Activated CD8-positive, alpha-beta memory T cell treated with anti-CD3 and anti-CD28 coated beads, Interleukin-2, amount 50 U/mL, for 24 hours (primary cell): ENCODE results near the gene PRKCE.

Source experiments
- DNase-seq: peaks from one replicate; pipeline ENCODE4 v3.0.0-alpha.2; 2020; ENCODE audit errors: extremely low read depth

Gene PRKCE

DNA sequence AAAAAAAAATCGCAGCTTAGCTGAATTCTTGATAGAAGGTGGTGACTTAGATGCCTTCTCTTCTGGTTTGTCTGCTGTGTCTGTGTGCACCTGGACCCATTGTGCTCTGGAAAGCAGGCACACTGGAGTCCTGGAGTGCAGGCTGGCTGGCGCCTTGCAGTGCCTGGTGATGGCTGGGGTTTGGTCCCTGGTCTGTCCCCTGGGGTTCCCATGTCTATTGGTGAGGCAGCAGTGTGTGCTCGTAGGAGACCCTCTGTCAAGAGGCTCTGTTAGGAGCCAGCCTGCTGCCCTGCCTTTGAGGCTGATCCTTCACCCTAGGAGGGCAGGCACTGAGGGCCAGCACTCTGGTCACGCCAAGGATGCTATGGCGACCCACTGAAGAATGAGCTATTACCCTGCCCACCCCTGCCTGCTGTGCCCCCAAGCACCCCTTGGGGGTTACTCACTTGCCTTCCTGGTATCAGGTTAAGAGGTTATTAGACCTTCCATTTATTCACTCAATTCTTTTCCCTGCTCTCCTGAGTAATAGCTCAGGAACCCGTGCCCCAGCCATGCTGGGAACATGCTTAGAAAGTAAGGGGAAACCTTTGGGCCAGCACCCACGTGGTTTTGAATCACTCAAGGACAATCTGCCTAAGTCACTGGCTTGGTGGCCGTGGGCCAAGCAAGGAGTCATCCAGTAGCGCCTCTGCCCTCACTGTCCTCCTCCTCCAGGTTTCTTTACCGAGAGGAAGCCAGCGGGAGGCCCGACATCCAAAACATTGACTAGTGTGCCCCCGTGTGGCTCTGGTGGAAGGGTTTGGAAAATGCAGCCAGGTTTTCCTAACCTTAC, 284.5 kb downstream of the PRKCE start:
- peak; percentile 5 for DNase-seq

- no peak for DNase-seq
Observed at GRCh38 chr2:45936623-45936979, 285.1 kb downstream of the PRKCE start.

DNA sequence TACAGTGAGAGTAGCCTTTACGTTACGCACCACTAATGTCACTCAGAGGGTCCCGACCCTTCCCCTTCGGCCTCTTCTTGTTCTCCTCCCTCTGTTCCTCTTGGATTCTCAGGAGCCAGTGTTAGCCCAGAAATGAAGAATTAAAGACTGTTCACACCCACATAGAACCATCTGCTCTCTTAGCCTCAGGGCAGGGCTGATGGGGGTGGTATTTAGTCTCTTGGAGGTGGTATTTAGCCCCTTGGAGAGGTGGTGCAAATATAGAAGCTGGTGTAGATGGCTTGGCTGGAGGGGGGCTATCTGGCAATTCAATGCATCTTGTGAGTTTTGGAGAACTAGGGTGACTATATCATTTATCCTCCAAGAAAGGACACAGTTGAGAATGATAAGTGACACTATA, 286.5 kb downstream of the PRKCE start:
- no peak for DNase-seq

DNA sequence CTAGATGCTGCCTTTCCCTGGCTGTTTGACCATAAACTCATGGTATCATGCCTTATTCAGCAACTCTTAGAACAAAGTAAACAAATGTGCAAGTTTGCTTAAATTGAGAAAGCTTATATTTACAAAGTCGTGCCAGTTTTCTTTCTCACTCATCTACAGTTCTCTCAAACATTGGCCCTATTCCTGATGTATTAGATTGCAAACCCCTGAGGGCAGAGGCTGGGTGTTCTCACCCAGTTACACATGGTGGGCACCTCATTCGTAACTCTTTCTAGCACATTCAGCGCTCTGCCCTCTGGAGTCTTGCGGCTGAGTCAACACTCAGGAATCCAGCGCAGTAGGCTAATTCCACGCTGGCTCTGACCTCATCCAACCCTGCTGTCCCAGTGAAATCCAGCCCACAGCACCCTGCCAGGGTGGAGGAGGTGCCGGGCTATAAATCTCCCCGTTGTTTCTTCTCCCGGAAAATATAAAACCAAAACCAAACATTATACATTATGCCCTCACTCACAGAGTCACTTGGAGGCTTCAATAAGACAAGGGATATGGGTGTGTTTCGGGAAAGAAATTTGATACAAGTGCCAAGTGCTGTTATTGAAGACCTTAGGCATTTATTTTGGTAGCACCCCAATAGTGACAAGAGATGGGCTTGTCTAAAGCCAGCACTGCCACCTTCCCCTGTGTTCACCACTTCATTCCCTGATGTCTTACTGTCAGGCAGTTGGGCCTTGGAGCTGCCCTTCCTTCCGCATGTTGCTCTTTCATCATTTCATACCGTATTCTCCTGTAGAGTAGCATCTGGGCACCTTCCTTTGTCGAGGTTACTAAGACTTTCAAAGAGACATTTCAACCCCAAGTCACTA, 287.4 kb downstream of the PRKCE start:
- no peak for DNase-seq

- no peak for DNase-seq
Observed at GRCh38 chr2:45941531-45942236, 290.2 kb downstream of the PRKCE start.

DNA sequence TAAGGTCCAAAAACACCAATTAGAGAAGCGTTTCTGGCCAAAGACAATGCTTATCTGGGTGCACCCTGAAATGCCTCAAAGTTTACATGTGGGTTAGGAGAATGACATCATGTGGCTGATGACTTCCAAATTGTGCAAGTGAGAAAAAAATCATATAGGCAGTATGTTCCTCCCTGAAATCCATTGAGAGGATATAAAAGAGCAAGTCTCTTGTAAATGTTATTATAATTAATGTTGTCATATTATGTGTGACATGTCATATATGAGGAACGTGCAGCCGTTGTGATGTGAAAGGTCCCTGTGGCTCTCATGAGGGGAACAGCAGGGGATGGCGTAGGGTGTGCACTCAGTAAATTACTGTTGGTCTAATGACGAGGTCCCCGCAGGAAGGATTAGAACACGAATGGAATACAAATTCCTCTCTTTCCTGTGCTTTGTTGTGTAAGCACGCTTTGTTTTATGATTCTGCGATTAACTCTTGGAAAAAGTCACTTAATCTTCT, 290.8 kb downstream of the PRKCE start:
- DNase-seq: no peak

DNA sequence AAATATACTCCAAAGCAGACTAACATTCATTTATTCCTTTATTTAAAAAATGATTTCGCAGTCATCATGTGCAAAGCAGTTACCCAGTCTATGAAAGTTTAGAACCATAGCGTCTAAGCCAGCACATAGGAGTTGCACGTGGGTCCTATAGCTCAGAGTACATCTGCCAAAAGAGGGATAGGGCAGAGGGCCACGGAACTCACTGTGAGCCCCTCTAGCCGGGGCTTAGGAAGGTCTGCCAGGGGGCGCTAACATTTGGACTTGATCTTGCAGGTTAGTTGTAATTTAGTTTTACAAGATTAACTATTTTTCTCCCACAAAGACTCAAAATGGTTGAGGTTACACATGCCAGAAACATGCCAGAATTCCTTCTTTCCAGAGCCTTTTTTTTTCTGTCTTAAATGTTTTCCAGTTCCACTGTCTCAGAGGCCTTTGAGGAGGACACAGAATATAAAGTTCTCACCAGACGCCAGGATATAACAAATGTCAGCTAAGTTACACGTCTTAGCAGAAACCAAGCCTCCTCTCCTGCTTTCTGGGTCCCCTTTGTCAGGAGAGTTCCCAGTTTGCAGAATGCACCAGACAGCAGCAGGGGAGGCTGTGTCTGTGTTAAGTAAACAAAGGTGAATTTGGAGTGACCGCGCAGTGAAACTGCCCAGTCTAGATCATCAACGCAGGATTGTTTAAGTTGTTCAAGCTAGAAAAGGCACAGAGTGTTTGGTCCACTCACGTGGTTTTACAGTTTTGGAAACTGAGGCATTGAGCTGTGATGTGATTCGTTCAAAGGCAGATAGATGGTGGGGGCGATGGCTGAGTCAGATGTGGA, 292.0 kb downstream of the PRKCE start:
- DNase-seq: no peak

- DNase-seq: no peak
Observed at GRCh38 chr2:45944074-45944473, 292.6 kb downstream of the PRKCE start.

DNA sequence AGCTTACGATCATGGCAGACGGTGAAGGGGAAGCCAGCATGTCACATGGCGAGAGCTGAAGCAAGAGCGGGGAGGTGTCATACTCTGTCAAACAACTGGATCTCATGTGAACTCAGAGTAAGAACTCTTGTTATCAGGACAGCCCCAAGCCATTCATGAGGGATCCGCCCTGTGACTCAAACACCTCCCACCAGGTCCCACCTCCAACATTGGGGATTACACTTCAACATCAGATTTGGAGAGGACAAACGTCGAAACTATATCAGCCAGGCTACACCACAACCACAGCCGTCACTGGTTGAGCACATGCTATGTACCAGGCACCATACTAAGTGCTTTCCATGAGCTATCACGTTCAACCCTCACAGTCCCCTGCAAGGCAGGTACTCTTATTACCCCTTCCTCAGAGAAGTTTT, 293.8 kb downstream of the PRKCE start:
- DNase-seq: no peak

- no peak for DNase-seq
Observed at GRCh38 chr2:45946023-45946422, 294.5 kb downstream of the PRKCE start.

DNA sequence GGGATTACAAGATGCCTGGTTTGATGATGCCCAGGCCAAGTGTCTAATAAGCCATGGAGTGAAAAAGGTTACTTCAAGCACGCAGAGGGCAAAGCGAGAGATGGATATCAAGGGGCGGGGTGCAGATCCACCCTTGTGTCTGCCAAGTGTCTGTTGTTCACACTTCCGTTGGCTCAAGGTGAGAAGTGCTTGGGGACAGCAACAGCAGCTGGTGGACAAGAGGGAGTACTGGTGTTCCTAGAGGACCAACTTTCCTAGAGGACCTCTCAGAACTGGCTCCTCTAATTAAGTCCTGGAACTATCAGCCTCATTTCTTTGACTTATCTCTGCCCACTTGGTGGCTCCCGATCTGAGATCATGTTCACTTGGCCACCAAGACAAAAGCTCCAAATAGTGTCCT, 299.1 kb downstream of the PRKCE start:
- DNase-seq: no peak

- DNase-seq: no peak
Observed at GRCh38 chr2:45951025-45951727, 299.7 kb downstream of the PRKCE start.

GRCh38 chr2:45952591-45952990, 301.1 kb downstream of the PRKCE start:
- no peak for DNase-seq

DNA sequence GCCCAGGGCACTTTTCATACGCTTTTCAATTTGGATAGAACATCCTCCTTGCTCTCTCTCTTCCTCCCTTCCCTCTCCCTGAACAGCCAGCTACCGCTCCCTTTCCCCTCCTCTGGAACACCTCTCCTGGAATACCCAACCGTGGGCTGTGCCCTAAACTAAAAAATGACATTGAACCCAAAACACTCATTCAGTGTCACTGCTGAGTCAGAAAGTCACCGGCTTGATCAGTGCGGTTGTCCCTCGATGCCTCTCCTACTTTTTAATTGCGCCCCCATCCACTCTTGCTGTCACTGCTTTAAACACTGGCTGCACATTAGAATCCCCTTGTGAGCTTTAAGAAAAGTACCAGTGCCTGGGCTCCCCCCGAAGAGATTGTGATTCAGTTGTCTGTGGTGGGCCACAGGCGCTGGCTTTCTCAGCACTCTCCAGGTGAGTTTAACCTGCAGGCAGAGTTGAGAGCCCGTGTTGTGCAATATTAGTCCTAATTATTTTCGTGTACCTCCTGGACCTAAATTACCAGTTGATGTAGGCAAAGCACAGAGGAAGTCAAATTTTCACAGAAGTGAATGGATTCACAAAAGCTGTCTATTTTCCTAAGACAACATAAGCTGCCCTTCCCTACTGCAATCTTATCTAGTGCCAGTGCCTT, 302.0 kb downstream of the PRKCE start:
- no peak for DNase-seq

GRCh38 chr2:45954233-45954850, 302.9 kb downstream of the PRKCE start:
- DNase-seq: no peak

DNA sequence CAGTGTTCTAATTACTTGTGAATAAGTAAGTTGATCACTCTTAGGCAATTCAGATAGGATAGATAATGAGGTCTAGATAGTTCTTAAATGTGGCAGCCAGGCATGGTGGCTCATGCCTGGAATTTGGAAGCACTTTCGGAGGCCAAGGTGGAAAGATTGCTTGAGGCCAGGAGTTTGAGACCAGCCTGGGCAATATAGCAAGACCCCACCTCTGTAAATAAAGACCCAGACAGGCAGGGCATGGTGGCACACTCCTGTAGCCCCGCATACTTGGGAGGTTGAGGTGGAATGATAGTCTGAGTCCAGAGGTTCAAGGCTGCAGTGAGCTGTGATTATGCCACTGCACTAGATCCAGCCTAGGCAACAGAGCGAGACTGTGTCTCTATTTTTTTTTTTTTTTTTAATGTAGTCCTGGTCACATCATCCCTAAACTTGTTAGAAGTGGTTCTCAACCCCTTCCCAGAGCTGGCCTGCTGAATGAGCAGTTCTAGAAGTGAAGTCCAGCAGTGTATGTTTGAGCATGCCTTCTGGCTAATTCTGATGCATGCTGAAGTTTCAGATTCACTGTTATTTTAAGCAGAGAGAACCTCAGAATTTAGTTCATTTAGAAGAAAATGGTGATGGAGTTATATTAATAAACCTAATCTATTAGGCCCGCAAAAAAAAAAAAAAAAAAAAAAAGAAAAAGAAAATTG, 306.2 kb downstream of the PRKCE start:
- DNase-seq: no peak

DNA sequence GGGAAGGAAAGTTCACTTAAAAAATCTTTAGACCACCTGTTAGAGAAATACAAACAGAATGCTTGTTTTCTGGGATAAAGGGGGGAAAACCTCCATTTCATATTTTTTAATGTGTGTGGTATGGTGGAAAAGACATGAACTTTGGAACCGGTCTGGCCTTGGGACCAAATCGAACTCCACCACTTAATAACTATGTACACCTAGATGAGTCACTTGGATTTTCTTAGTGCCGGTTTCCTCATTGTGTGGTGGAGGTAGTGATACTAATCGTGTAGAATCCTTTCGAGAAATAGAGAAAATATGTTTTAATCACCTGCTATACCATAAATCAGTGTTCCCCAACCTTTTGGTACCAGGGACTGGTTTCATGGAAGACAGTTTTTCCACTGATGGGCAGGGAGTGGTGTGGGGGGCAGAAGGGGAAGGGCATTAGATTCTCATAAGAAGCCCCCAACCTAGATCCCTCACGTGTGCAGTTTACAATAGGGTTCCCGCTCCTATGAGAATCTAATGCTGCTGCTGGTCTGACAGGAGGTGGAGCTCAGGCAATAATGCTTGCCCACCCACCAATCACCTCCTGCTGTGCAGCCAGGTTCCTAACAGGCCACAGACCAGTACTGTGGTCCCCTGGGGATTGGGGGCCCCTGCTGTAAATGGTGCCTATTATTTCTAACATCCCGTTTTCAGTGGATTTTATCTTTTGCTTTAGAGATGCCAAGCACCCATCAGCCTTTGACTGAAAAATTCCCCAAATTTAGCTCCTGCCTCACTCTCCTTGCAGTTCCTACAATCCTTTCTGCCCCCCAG, 308.8 kb downstream of the PRKCE start:
- no peak for DNase-seq
